ENCODE data around the gene TLL2.

DNA sequence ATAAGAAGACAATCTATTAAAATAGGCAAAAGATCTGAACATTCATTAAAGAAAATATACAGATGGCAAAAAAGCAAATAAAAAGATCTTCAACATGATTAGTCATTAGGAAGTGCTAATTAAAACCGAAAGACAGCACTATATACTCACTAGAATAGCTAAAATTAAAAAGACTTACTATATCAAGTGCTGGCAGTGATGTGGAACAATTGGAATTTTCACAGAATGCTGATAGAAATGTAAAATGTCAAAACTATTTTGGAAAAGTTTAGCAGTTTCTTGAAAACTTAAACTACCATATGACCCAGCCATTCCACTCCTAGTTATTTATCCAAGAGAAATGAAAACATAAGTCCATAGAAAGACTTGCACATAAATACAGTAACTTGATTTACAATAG lies 25.0 kb upstream of the TLL2 start:
- TF ChIP-seq, protein P1, sequence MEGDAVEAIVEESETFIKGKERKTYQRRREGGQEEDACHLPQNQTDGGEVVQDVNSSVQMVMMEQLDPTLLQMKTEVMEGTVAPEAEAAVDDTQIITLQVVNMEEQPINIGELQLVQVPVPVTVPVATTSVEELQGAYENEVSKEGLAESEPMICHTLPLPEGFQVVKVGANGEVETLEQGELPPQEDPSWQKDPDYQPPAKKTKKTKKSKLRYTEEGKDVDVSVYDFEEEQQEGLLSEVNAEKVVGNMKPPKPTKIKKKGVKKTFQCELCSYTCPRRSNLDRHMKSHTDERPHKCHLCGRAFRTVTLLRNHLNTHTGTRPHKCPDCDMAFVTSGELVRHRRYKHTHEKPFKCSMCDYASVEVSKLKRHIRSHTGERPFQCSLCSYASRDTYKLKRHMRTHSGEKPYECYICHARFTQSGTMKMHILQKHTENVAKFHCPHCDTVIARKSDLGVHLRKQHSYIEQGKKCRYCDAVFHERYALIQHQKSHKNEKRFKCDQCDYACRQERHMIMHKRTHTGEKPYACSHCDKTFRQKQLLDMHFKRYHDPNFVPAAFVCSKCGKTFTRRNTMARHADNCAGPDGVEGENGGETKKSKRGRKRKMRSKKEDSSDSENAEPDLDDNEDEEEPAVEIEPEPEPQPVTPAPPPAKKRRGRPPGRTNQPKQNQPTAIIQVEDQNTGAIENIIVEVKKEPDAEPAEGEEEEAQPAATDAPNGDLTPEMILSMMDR (IDR thresholded peaks at IDR 0.05) = no peak
- TF ChIP-seq POLR2A (IDR thresholded peaks at IDR 0.05) = no peak

Data from adrenal gland (tissue), 5 donors.